ENCODE data around the gene GRK4.
A peak's percentile ranks its signal among the peaks of the same experiment; 100 is the strongest.

The GRK4 gene

GRCh38 chr4:3070709-3071500 is 107.5 kb downstream of the GRK4 start:
- DNase-seq (ENCODE audit: low read depth in 3 of 3), result no peak

DNA sequence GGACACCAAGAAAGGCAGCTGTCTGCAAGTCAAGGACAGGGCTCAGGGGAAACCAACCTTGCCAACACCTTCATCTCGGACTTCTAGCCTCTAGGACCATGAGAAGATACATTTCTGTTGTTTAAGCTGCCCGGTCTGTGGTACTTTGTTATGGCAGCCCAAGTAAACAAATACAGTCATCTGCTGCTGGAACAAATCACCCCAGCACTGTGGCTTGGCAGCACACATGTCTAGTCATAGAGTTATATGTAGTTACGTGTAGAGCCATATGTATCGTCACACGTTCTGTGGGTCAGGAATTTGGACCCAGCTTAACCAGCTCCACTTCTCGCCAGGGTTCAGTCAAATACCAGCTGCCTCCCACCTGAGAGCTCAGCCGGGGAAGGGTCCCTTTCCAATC is 108.4 kb downstream of the GRK4 start:
- DNase-seq (ENCODE audit: low read depth in 3 of 3), result no peak

GRCh38 chr4:3073158-3074077 is 110.0 kb downstream of the GRK4 start:
- DNase-seq (ENCODE audit: low read depth in 3 of 3), result no peak

DNA sequence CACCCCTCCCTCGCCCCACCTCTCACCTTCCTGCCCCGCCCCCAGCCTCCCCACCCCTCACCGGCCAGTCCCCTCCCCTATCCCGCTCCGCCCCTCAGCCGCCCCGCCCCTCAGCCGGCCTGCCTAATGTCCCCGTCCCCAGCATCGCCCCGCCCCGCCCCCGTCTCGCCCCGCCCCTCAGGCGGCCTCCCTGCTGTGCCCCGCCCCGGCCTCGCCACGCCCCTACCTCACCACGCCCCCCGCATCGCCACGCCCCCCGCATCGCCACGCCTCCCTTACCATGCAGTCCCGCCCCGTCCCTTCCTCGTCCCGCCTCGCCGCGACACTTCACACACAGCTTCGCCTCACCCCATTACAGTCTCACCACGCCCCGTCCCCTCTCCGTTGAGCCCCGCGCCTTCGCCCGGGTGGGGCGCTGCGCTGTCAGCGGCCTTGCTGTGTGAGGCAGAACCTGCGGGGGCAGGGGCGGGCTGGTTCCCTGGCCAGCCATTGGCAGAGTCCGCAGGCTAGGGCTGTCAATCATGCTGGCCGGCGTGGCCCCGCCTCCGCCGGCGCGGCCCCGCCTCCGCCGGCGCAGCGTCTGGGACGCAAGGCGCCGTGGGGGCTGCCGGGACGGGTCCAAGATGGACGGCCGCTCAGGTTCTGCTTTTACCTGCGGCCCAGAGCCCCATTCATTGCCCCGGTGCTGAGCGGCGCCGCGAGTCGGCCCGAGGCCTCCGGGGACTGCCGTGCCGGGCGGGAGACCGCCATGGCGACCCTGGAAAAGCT is 110.9 kb downstream of the GRK4 start, which contains the start of the genes HTT and HTT-AS:
Gene HTT (plus strand): TSS at position 604 of the 768 bp plus-strand sequence. CDS start 145 bp downstream, at position 749.
Gene HTT-AS (minus strand): TSS at position 461 of the 768 bp plus-strand sequence.
- peak; percentile 95 to 98 (median 98) for DNase-seq (ENCODE audit: low read depth in 3 of 3)

DNA sequence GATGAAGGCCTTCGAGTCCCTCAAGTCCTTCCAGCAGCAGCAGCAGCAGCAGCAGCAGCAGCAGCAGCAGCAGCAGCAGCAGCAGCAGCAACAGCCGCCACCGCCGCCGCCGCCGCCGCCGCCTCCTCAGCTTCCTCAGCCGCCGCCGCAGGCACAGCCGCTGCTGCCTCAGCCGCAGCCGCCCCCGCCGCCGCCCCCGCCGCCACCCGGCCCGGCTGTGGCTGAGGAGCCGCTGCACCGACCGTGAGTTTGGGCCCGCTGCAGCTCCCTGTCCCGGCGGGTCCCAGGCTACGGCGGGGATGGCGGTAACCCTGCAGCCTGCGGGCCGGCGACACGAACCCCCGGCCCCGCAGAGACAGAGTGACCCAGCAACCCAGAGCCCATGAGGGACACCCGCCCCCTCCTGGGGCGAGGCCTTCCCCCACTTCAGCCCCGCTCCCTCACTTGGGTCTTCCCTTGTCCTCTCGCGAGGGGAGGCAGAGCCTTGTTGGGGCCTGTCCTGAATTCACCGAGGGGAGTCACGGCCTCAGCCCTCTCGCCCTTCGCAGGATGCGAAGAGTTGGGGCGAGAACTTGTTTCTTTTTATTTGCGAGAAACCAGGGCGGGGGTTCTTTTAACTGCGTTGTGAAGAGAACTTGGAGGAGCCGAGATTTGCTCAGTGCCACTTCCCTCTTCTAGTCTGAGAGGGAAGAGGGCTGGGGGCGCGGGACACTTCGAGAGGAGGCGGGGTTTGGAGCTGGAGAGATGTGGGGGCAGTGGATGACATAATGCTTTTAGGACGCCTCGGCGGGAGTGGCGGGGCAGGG is 111.7 kb downstream of the GRK4 start:
- DNase-seq (ENCODE audit: low read depth in 3 of 3), result peak; percentile 17 to 44 (median 31)

DNA sequence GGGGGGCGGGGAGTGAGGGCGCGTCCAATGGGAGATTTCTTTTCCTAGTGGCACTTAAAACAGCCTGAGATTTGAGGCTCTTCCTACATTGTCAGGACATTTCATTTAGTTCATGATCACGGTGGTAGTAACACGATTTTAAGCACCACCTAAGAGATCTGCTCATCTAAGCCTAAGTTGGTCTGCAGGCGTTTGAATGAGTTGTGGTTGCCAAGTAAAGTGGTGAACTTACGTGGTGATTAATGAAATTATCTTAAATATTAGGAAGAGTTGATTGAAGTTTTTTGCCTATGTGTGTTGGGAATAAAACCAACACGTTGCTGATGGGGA is 112.2 kb downstream of the GRK4 start:
- no peak for DNase-seq (ENCODE audit: low read depth in 3 of 3)

GRCh38 chr4:3077796-3078195 is 114.4 kb downstream of the GRK4 start:
- DNase-seq (ENCODE audit: low read depth in 3 of 3), result no peak

GRCh38 chr4:3079694-3080123 is 116.3 kb downstream of the GRK4 start:
- no peak for DNase-seq (ENCODE audit: low read depth in 3 of 3)

DNA sequence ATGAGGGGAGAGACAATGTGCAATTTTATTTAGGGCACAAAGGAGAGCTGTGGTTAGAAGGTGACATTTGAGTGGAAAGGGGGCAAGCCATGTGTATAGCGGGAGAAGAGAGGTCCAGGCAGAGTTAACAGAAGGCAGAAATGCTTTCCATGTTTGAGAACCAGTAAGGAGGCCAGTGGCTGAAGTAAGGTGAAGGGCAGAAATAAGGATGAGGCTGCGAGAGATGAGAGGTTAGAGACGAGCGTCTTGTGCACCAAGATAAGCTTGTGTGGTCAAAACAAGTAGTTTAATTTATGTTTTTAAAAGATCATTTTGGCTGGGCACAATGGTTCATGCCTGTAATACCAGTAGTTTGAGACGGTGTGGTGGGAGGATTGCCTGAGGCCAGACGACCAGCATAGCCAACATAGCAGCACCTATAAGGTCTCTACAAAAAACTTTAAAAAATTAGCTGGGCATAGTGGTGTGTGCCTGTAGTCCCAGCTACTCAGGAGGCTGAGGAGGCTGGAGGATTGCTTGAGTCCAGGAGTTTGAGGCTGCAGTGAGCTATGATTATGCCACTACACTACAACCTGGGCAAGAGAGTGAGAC is 119.6 kb downstream of the GRK4 start:
- no peak for DNase-seq (ENCODE audit: low read depth in 3 of 3)

DNA sequence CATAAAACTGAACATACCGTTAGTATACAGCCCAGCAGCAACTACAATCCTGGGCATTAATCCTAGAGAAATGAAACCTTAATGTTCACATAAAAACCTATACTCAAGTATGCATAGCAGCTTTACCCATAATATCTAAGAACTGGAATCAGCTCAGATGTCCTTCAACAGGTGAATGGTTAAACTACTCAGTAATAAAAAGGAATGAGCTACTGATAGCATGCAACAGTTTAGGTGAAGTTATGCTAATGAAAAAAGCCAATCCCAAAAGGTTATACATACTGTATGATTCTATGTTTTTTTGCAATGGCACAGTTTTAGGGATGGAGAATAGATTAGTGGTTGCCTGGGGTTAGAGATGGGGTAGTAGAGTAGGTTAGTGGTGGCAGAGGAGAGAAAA is 120.4 kb downstream of the GRK4 start:
- DNase-seq (ENCODE audit: low read depth in 3 of 3), result no peak

- DNase-seq (ENCODE audit: low read depth in 3 of 3), result no peak
Observed at GRCh38 chr4:3085948-3086670, 122.7 kb downstream of the GRK4 start.

DNA sequence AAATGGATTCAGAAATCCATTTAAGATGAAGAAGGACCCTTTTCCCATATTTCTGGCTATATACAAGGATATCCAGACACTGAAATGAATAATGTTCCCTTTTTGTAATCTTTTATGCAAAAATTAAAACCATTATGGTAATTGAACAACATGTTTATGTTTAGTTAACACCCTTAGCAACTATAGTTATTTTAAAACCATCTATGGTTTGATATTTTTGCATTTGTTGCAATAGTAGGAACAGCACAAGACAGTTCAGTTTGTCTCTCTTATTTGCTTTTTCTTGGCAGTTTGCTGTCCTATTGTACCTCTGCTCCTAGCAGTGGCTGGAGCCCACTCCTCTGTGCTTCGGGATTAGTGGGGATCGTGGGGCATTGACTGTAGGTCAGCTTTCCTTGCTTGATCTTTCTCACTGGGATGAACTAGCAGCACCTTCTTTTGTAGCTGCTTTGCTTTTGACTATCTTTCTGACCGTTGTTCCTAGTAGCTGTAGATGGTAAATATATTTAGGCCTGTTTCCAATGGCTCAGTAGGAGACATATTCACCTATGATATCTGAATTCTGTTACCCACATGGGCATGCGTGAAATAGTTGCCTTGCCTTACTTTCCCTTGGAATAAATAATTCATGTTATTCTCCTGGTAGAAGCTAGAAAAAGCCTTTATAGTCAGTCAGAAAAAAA is 123.9 kb downstream of the GRK4 start:
- no peak for DNase-seq (ENCODE audit: low read depth in 3 of 3)

Measured in stimulated activated CD4-positive, alpha-beta T cell treated with anti-CD3 and anti-CD28 coated beads, TNF-alpha, amount 100 ng/mL, for 4 hours (primary cell).